H7 (cell line): ENCODE data around the gene DRICH1. TPM values are rescaled to one million over a fixed set of nuclear protein-coding genes. Genes with fewer than 3 reads are reported as not detected.
"Not testable (repeated sequence)": the region's sequence is repeated elsewhere in the genome, so short reads cannot be mapped to it uniquely, and the experiment has no call there.

ENCODE experiments used
- DNase-seq: peaks from one replicate; pipeline ENCODE4 v3.0.0; 2012
- H3K27me3 ChIP-seq: 2 replicates; pipeline ENCODE4 v1.6.0; 2011; ENCODE audit warnings: mild to moderate bottlenecking, low read length; ENCODE audit not compliant: control insufficient read depth, insufficient read depth
- H3K36me3 ChIP-seq: replicated peaks from 2 replicates; pipeline ENCODE4 v1.5.1; 2011; ENCODE audit warnings: low read length; ENCODE audit not compliant: control insufficient read depth, insufficient read depth
- H3K4me3 ChIP-seq: 2 replicates; pipeline ENCODE4 v1.5.1; 2011; ENCODE audit warnings: low read depth, mild to moderate bottlenecking, control low read depth, low read length, moderate library complexity; ENCODE audit not compliant: insufficient read depth
- total RNA-seq: library from RNA; depleted of rRNA; stranded (reverse); fragments of >200 nt; shearing (Covaris generic); gene quantifications from 2 replicates; pipeline ENCODE4 v1.2.3, GENCODE V29; 2014

Gene DRICH1
- total RNA-seq, 1 experiment from 2014 or later, result not detected

DNA sequence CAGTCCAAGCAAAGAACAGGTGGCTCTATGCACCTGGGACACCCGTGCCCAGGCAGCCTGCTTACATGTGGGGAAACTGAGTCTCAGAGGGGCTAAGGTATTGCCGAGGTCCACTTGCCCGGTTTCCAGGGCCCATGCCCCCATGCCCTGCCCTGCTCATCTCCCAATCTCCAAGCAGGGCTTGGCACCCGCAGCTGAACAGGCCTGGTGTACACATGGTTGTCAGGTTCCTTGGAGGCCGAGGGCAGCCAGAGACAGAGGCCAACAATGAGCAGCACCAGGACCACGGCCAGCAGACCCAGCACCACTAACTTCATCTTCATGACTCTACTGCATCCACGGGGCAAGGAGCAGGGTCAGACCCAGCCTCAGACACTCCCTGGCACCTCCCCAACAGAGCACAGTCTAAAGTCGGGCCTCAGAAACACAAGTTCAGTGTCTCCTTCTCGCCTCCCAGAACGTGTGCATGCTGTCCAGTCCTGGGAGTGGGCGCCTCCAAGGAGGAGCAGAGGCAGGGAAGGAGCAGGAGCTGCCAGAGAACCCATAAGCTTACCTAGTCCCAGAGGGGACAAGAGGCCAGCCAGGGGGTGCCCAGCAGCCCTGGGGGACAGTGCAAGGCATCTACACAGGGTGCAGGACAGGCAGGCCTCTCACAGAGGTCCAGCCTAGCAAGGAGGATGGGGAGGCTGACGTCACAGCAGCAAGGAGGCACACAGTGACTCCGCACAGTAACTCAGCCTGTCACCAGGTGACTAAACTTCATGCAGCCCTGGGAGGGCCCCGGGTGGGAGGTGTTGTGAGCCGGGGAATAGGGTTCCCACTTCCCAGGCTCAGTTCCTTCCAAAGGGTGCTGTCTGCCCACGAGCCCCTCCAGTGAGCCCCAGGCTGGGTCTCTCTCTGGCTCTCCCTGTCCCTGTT lies 38.5 kb upstream of the DRICH1 start:
- DNase-seq, result no peak
- no peak overlapping the region for H3K4me3 ChIP-seq
- H3K27me3 ChIP-seq, result no peaks in the 10 kb centered on the region
- no peaks in the 10 kb centered on the region for H3K36me3 ChIP-seq

GRCh38 chr22:23660381-23660780 lies 28.3 kb upstream of the DRICH1 start:
- not testable (repeated sequence) for H3K36me3 ChIP-seq, H3K27me3 ChIP-seq, H3K4me3 ChIP-seq, DNase-seq

DNA sequence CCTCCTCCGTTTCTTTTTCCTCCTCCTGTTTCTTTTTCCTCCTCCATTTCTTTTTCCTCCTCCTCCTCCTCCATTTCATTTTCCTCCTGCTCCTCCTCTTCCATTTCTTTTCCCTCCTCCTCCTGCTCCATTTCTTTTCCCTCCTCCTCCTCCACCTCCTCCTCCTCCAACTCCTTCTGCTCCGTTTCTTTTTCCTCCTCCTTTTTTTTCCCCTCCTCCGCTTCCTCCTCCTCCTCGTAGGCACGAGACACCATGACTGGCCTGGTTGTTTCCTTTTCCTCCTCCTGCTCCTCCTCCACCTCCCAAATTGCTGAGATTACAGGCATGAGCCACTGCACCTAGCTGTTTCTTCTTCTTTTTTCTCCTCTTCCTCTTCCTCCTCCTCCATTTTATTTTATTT lies 25.6 kb upstream of the DRICH1 start:
- Histone ChIP-seq H3K4me3 (no peak overlapping the region), H3K27me3 (no peaks in the 10 kb centered on the region), H3K36me3 (peaks cover 3% of the 10 kb centered on the region)
- no peak for DNase-seq

DNA sequence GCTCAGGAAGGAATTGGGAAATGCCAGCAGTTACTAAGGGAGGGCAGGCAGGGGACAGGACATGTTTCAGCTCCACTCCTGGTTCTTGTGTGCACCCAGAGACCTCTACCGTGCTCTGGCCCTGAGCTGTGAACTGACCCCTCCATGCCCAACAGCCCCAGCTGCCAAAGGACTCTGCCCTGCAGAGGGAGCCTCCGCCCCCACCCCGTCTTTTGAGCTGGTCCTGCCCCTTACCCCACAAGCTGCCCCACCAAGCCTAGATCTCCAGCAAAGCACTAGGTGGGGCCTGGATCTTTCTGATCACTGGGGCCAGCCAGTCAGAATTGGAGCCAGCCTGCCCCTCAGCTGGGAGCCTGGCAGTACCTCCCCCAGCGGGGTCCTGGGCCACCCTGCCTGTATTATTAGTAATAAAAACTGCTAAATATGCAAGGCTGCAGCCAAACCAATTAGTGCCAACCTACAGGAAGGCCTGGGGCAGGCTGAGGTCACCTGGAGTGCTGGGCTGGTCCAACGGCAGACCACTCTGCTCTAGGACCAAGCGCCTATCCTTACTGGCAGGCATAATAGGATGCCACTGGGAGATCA lies 23.9 kb upstream of the DRICH1 start:
- H3K36me3 ChIP-seq, result peaks cover 2% of the 10 kb centered on the region
- no peak overlapping the region for H3K4me3 ChIP-seq
- H3K27me3 ChIP-seq, result no peaks in the 10 kb centered on the region
- DNase-seq, result no peak

DNA sequence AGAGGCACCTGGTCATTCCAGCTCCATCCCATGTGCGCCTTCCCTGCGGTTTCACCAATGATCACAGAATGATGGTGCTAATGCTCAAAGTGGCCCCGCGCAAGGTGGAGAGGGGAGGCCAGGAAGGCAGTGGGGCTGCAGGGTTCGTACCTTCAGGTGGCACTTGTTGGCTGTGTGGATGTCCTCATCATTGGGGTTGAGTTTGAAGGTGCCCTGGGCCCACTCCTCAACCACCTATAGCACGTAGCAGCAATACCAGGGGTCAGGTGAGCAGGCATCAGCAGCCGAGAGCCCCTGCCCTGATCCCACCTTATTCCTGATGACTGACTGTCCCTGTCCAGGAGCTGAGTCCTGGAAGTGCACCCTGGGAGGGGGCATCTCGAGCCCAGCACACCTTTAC lies 20.6 kb upstream of the DRICH1 start:
- Histone ChIP-seq H3K27me3 (no peaks in the 10 kb centered on the region), H3K36me3 (no peaks in the 10 kb centered on the region), H3K4me3 (no peak overlapping the region)
- DNase-seq, result no peak

DNA sequence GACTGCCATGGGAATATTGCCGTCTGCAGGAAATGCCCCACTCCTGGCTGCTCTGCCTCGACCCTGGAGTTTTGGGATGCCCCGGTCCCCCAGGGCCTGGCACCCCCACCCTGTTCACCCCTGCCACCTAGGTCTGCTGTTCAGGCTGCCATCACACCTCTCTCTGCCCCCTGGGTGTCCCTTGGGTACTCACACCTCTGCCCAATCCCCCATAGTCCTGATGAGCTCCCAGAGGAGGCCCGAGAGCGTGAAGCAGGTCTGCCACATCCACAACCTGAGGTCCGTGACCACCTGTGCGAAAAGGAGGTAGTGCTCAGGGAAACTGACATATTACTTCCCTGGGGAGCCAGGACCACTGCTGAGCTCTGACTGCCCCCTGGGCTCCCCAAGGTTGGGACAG lies 20.2 kb upstream of the DRICH1 start:
- Histone ChIP-seq H3K4me3 (no peak overlapping the region), H3K36me3 (no peaks in the 10 kb centered on the region), H3K27me3 (no peaks in the 10 kb centered on the region)
- DNase-seq, result no peak

DNA sequence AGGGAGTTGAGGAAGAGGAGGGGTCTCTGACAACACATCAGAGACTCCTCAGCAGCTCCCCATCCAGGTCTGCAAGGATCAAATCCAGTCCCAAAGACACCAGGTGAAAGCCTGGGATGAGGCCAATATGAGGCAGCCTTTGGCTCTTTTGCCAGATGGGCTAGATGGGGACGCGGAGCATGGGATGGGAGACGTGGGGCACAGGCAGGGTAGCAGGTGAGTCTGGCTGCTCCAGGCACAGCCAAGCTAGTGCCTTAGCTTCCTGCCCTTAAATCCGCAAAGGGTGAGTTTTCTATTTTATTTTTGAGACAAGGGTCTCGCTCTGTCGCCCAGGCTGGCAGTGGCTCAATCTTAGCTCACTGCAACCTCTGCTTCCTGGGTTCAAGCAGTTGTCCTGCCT lies 19.6 kb upstream of the DRICH1 start:
- Histone ChIP-seq H3K27me3 (no peaks in the 10 kb centered on the region), H3K4me3 (no peak overlapping the region), H3K36me3 (no peaks in the 10 kb centered on the region)
- no peak for DNase-seq

GRCh38 chr22:23649071-23649501 lies 17.0 kb upstream of the DRICH1 start:
- Histone ChIP-seq H3K4me3 (no peak overlapping the region), H3K27me3 (no peaks in the 10 kb centered on the region), H3K36me3 (no peaks in the 10 kb centered on the region)
- DNase-seq, result no peak

DNA sequence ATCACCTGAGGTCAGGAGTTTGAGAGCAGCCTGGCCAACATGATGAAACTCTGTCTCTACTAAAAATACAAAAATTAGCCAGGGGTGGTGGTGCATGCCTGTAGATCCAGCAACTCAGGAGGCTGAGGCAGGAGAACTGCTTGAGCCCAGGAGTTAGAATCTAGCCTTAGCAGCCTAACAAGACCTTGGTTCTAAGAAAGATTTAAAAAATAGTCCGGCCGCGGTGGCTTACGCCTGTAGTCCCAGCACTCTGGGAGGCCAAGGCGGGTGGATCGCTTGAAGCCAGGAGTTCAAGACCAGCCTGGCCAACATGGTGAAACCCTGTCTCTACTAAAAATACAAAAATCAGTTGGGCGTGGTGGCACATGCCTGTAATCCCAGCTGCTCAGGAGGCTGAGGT lies 14.4 kb upstream of the DRICH1 start:
- not testable (repeated sequence) for DNase-seq, H3K27me3 ChIP-seq, H3K4me3 ChIP-seq, H3K36me3 ChIP-seq

DNA sequence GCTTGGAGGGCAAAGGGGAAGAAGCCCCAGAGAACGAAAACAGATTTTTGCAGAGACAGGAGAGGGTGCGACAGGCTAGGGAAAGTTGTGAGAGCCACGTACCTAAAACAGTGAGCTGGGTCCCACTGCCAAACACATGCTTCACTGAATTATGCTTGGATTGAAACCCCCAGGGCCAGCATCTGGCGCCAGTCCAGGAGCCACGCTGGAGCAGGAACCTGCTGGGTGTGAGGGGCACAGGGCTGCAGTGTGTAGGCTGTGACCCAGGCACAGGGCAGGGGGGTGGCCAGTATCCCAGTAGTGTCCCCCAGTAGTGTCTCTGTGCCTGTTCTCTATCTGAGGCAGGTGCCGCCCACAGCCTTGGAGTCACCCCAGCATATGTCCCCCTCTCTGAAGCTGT lies 8.1 kb upstream of the DRICH1 start:
- H3K27me3 ChIP-seq, DNase-seq, H3K36me3 ChIP-seq, H3K4me3 ChIP-seq: not testable (repeated sequence)

DNA sequence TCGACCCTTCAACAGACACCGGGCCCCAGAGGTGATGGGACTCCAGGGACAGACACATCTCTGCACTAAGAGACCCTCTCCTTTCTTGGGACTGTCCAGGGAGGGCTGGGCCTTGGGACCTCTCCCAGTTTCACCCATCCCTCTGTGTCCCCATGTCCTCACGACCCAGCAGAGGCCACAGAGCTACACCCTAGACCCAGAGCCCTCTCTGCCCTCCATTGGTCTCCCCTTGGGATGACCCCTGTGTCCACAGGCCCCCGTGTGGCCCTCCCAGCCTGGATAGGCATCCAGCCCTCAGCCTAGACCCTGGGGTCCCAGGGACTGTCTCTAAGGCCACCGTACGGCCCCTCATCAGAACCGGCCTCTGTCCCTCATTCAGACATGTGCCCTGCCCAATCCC lies 7.5 kb upstream of the DRICH1 start:
- Histone ChIP-seq H3K36me3 (no peaks in the 10 kb centered on the region), H3K27me3 (no peaks in the 10 kb centered on the region), H3K4me3 (no peak overlapping the region)
- DNase-seq, result no peak

- no peak for DNase-seq
- H3K4me3 ChIP-seq, result no peak overlapping the region
- no peaks in the 10 kb centered on the region for H3K36me3 ChIP-seq
- H3K27me3 ChIP-seq, result no peaks in the 10 kb centered on the region
Observed at GRCh38 chr22:23638611-23639010, 6.5 kb upstream of the DRICH1 start.

- DNase-seq, H3K36me3 ChIP-seq, H3K4me3 ChIP-seq, H3K27me3 ChIP-seq: not testable (repeated sequence)
Observed at GRCh38 chr22:23635291-23635690, 3.2 kb upstream of the DRICH1 start.

- H3K36me3 ChIP-seq, H3K27me3 ChIP-seq, DNase-seq, H3K4me3 ChIP-seq: not testable (repeated sequence)
Observed at GRCh38 chr22:23628056-23628743, 3.9 kb downstream of the DRICH1 start.
